Umbilical cord (tissue), 2 donors: ENCODE results near the gene NTN3. TPM values are rescaled to one million over a fixed set of nuclear protein-coding genes. Genes with fewer than 3 reads are reported as not detected.
"Not testable (repeated sequence)": the region's sequence is repeated elsewhere in the genome, so short reads cannot be mapped to it uniquely, and the experiment has no call there.

Experiments used
- DNase-seq: peaks from one replicate; pipeline ENCODE4 v3.0.0-alpha.2; 2015; ENCODE audit warnings: low spot score
- total RNA-seq: library from RNA; depleted of rRNA; stranded (reverse); fragments of >200 nt; gene quantifications from one replicate; pipeline ENCODE4 v1.2.3, GENCODE V29; 2014; ENCODE audit warnings: low replicate concordance; ENCODE audit not compliant: insufficient read depth

Gene NTN3
- 5.3 TPM for total RNA-seq

GRCh38 chr16:2471016-2471652, at the start of gene NTN3:
TSS of gene NTN3 (plus strand) at chr16:2471297. CDS start at chr16:2471702, 405 bp downstream.
- peak; percentile 76 for DNase-seq

DNA sequence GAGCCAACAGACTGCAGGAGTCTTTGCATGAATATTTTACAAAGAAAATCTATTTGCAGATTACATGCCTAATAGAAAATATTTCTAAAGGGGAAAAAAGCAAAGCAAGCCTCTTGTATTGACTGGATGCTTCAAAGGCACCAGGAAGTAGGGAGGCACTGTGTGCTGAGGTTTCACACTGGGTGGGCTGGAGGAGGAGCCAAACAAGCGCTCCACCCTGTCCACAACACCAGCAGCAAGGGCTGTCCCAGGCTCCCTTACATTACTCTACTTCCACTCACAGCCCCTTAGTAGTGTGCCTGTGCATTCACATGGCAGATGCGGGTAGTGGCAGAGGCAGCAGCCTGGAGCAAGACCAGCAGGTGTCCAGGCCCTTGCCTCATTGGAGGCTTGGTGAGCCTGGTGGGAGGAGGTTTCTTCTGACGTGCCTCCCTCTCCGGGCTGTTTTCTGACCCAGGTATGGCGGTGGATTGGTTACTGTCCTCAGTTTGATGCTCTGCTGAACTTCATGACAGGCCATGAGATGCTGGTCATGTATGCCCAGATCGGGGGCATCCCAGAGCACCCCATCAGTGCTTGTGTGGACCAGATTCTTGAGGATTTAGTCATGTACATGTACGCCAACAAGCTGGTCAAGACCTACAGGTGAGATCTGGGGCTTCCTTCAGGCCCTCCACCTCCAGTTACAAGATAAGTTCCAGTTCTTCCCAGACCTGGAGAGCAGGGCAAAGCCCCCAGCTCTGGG, 48.8 kb upstream of the NTN3 start:
- no peak for DNase-seq

- DNase-seq: no peak
These were observed 46.8 kb upstream of the NTN3 start for GRCh38 chr16:2424061-2425007.

DNA sequence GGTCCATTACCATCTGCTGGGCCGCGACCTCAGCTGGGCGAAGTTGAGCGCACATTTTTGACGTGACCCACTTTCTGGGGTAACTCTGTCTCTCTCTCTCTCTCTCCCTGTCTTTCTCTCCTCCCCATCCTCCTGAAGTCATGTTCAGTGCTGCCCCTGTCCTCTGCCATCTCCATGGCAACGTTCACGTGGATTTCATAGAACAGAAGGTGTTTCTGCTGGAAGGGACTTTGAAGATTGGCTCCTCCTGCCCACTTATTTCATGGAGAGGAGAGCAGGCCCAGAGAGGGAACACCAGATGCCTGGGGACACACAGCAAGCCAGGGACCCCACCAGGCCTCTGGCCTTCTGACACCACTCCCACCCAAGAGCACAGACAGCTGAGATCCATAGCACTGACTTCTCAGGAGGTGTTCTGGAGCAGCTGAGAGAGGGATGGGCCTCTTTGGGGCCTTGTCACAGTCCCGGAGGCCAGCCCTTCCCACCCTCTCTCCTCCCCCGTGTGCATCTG, 46.0 kb upstream of the NTN3 start:
- DNase-seq: no peak

DNA sequence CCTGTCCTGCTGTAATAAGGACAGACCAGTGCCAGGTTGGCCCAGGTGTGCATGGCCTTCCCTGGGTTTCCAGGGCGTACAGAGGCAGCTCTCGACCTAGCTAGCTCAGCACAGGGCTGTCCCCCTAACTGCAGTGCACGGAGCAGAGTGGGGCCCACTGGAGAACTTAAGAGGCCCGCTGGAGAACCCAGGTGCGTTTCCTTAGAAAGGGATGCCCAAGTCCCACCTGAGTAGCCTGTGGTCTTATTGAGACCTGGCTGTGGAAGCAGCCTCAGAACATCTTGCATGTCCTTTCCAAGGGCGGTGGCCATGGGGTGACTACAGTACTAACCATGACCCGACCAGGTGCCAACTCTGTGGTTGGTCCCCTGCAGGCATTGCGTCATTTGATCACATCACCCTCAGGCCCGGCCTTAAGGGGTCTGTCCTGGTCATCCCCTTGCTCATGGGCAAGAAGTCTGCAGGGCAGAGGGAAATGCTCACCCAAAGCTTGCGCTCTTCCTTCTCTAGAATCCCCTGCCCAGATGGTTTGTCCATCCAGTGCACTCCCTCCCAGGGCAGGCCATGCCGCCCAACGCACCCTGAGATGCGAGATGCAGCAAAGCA, 45.2 kb upstream of the NTN3 start:
- no peak for DNase-seq

DNA sequence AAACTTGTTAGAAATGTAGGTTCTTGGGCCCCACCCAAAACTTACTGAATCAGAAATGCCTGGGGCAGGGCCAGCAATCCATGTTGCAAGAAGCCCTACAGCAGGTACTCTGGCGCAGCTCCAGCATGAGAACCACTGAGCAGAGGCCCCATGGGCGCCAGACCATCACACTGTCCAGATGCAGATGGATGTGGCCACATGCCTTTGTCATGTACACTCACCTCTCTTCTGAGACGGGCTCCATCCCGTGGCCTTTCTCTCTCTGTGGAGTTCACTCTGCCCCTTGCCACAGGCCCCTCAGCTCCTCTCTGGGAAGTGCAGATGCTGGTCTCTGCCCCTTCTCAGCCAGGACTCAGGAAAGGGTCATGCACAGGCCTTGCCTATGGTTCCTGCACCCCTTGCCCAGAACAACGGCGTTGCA, 44.1 kb upstream of the NTN3 start:
- no peak for DNase-seq

DNA sequence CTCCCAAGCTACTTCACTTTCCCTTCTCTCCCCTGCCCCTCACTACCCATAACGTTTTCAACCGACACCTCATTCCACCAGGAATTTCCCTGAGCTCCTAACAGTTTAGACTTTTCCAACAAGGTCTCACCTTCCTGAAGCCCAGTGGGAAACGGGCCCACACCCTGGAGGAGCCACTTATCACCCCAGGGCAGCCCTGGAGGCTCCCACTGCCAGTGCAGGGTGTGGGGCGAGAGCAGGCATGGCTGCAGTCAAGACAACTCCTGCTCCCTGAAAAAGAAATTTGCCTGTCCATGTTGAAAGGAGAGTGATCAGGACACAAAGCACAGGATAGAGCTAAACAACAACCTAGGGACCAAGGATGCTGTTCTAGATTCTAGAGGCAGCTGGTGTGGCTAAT, 43.6 kb upstream of the NTN3 start:
- DNase-seq: no peak

DNA sequence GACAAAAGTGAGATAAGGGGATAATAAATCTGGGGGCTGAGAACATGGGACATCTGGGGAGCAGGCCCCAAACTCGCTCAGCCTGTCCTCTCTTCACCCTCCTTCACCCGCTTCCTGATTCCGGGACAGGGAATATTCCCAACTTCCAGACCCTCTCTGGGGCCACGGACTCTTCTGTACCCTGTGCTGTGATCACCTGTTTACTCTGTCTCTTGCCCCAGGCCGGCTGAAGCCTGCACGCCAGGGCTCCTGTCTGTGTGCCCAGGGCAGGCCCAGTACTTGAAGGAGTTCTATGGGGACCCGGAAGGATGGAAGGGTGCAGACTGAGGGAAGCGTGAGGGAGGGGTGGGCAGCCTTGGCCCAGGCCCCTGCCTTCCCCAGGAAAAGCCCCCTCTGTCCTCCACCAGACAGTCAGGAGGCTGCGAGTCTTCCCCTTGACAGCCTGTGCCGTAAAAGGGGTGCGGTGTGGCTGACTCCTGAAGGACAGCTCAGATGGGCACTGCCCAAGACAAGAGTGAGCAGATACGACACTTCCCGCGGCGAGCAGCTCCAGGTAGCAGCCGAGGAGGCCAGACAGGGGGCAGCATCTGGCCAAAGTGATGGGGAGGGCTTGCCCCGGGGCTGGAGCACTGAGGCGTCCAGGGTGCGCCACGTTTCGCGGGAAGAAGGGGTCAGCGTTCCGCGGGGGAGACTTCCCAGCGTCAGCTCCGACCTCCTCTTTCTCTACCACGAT, 42.9 kb upstream of the NTN3 start:
- DNase-seq: peak; percentile 31

GRCh38 chr16:2428784-2429033, 42.4 kb upstream of the NTN3 start:
- no peak for DNase-seq

- DNase-seq: peak; percentile 97
These were observed 41.9 kb upstream of the NTN3 start, which contains the start of gene CCNF for GRCh38 chr16:2429034-2429770. TSS of gene CCNF (plus strand) at chr16:2429447. CDS start at chr16:2429482, 35 bp downstream.

DNA sequence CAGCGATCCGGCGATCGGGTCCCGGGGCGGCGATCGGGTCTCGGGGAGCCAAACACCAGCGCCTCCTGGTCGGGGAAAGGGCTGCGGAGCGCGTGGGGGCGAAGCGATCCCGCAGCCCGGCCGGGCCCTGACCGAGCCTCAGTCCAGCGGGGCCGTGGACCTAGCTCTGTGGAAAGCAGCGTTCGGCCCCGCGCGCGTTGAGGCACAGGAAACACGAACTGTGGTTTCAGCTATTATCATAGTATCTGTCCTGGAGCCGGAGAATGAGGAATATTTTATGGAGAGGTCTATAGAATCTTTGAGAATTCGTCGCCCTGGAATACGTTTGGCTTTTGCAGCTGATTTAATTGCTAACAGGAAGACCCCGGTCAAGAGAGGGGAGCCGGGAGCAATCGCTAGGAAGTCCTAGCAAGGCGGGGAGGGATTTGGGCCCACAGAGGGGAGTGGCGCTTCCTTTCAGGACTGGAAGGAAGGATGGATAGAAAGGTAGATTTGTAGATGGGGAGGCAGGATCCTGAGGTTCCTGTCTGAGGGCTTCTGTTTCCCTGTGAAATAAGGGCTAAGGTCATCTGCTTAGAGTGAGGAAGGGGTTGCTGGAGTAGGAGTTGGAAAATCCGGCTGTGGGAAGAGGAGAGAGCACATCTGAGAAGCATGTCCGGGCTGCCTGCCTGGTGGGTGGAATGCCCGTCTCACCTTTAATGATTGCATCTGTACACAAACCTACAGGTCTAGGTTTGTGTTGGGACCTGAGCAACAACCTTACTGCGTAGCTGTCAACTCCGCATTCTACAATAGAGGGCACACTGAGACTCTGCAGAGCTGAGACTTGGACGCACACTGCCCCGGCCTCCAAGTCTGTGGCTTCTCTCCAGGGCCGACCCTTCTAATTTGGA, 41.1 kb upstream of the NTN3 start:
- DNase-seq: peak; percentile 35

DNA sequence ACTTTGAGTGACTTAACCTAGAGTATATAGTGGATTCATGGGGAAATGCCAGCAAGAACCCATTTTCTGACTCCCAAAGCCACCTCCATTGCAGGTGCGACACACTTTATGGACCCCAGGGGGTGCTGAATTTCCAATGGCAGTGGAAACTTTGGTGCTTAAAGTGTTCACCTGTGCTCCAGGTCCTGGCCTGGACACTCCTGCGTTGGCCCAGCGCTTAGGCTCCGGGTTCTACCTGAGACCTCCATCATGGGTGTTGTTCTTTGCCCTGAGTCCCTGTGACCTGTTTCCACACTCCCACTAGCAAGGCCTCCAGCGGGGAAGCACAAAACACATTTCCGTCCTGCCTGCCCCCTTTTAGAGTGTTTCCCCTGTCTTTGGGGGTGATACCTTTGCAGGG, 38.8 kb upstream of the NTN3 start:
- no peak for DNase-seq

- no peak for DNase-seq
These were observed 38.1 kb upstream of the NTN3 start for GRCh38 chr16:2432801-2433505.

GRCh38 chr16:2435236-2435635, 35.9 kb upstream of the NTN3 start:
- DNase-seq: not testable (repeated sequence)

DNA sequence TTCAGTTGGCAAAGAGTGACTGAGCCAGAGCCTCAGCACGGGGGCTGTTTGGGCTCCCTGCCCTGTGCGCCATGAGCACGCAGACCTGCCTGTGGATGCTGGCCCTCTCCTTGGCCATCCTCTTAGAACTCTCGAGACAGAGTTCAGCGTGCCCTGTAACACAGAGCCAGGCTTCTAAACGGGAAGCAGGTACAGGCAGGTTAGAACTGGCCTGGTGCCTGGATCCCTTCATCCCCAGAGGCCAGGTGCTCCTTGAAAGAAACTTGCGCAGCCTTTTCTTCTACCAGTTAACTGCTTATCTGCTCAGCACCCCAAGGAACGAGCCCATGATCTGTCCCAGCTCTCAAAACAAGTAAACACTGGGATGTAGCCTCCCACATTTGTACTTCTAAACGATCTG, 35.0 kb upstream of the NTN3 start:
- DNase-seq: peak; percentile 44

DNA sequence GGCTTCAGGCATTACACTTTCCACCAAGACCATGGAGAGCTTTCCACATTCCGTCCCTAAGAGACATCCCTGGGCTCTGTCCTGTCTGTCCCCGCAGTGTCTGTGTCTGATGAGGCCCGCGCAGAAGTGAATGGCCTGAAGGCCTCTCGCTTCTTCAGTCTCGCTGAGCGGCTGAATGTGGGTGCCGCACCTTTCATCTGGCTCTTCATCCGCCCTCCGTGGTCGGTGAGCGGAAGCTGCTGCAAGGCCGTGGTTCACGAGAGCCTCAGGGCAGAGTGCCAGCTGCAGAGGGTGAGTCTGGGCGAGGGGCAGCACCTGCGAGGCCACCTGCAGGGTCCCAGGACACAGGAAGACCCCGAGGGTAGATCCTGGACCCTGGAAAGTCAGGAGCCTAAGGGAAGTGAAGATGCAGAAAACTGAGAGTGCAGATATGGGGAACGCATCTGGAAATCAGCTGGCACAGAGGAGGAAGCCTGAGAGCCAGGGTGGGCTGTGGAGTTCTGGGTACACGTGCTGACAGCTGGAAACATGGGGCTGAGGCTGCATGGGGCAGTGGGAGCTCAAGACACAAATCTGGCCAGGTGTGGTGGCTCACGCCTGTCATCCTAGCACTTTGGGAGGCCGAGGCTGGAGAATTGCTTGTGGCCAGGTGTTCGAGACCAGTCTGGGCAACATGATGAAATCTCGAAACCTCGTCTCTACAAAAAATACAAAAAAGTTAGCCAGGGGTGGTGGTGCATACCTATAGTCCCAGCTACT, 33.9 kb upstream of the NTN3 start:
- DNase-seq: no peak

- DNase-seq: no peak
These were observed 33.0 kb upstream of the NTN3 start for GRCh38 chr16:2438121-2438520.

DNA sequence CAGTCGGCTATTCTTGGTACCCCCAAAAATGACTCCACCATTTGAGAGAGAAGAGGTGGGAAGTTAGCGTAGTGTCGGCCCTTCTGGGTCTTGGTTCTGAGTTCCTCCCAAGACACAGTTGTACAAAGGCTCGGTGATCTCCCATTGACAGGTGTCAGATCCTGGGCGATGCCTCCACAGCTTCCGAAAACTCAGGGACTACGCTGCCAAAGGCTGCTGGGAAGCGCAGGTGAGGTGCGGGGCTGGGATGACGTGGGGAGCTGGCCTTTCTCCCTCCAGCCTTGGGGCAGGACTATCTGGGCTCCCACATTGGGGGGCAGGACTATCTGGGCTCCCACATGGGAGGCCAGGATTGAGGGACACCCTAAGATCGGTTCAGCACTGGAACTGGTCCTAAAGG, 31.5 kb upstream of the NTN3 start:
- DNase-seq: no peak
